Measurements from ENCODE around the gene SORCS1.

DNA sequence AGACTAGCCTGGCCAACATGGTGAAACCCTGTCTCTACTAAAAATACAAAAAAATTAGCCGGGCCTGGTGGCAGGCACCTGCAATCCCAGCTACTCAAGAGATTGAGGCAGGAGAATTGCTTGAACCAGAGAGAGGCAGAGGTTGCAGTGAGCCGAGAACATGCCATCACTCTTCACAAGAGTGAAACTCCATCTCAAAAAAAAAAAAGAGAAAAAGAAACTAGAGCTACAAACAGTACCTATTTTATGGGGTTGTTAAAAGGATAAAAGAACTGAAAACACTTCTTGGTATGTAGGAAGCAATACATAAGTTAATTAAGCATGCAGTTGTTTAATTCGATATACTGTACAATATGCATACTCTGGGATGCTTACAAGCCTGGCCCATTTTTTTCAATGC, 216.9 kb downstream of the SORCS1 start:
- TF ChIP-seq POLR2A (IDR thresholded peaks at IDR 0.05), result no peak
- TF ChIP-seq, protein P1, sequence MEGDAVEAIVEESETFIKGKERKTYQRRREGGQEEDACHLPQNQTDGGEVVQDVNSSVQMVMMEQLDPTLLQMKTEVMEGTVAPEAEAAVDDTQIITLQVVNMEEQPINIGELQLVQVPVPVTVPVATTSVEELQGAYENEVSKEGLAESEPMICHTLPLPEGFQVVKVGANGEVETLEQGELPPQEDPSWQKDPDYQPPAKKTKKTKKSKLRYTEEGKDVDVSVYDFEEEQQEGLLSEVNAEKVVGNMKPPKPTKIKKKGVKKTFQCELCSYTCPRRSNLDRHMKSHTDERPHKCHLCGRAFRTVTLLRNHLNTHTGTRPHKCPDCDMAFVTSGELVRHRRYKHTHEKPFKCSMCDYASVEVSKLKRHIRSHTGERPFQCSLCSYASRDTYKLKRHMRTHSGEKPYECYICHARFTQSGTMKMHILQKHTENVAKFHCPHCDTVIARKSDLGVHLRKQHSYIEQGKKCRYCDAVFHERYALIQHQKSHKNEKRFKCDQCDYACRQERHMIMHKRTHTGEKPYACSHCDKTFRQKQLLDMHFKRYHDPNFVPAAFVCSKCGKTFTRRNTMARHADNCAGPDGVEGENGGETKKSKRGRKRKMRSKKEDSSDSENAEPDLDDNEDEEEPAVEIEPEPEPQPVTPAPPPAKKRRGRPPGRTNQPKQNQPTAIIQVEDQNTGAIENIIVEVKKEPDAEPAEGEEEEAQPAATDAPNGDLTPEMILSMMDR (IDR thresholded peaks at IDR 0.05), result no peak
